NB4 (cell line): ENCODE measurements around the gene CLASRP.

Source experiments
- CTCF ChIP-seq: IDR thresholded peaks from one replicate; pipeline ENCODE4 v1.5.1; 2012; ENCODE audit warnings: low read depth, low read length
- MYC ChIP-seq: IDR thresholded peaks from 2 replicates; pipeline ENCODE4 v1.6.1; 2011; ENCODE audit warnings: low read depth, low read length
- POLR2A ChIP-seq: IDR thresholded peaks from 2 replicates; pipeline ENCODE4 v1.6.1; 2011; ENCODE audit warnings: mild to moderate bottlenecking; ENCODE audit not compliant: insufficient read length; ENCODE audit errors: extremely low read depth

GRCh38 chr19:45090034-45090433, 51.2 kb downstream of the CLASRP start:
- TF ChIP-seq CTCF = no peak
- TF ChIP-seq POLR2A = no peak
- TF ChIP-seq MYC = no peak
